Common myeloid progenitor, CD34-positive (primary cell): Measurements from ENCODE around the gene TAB2.

Experiments
- CTCF ChIA-PET: fragments of 350-600 bp; sonication (Branson Sonifier 250); formaldehyde crosslinking; loops from one replicate; lab custom pipeline; 2021; ENCODE audit warnings: antibody characterized with exemption; lab: Charles Lee
- POLR2A ChIA-PET: fragments of 350-600 bp; sonication (Branson Sonifier 250); formaldehyde crosslinking; loops from one replicate; lab custom pipeline; 2021; ENCODE audit warnings: antibody characterized with exemption; lab: Charles Lee
- DNase-seq, 3 donors: peaks; one replicate each; pipeline versions ENCODE4 v3.0.0 to v3.0.0-alpha.2; 2013
- H3K27ac ChIP-seq, 2 experiments: 1 replicate in 1 of 2; 2 replicates in 1 of 2; pipeline ENCODE4 v1.7.0; 2013; ENCODE audit warnings: inconsistent platforms in 2 of 2, low read length in 2 of 2, mild to moderate bottlenecking in 2 of 2, low read depth in 1 of 2, moderate library complexity in 1 of 2; ENCODE audit not compliant: severe bottlenecking in 2 of 2, insufficient read depth in 1 of 2, poor library complexity in 1 of 2
- H3K27me3 ChIP-seq, 5 experiments: replicated peaks in 2 of 5; 1 replicate in 3 of 5; 2 replicates in 2 of 5; pipeline versions ENCODE4 v1.6.1 to v1.7.0; 2013; ENCODE audit warnings: low read length in 4 of 5, mild to moderate bottlenecking in 2 of 5, moderate library complexity in 2 of 5, inconsistent platforms in 1 of 5; ENCODE audit not compliant: insufficient read depth in 5 of 5, control insufficient read depth in 4 of 5
- H3K36me3 ChIP-seq, 4 experiments: 1 replicate in 2 of 4; 2 replicates in 2 of 4; pipeline versions ENCODE4 v1.6.1 to v1.7.0; 2013; ENCODE audit warnings: low read length in 3 of 4, control low read depth in 1 of 4, mild to moderate bottlenecking in 1 of 4; ENCODE audit not compliant: control insufficient read depth in 4 of 4, insufficient read depth in 4 of 4
- H3K4me1 ChIP-seq, 4 experiments: 1 replicate in 3 of 4; 2 replicates in 1 of 4; pipeline versions ENCODE4 v1.6.1 to v1.7.1; 2013; ENCODE audit warnings: low read length in 3 of 4, mild to moderate bottlenecking in 3 of 4, control low read depth in 1 of 4, inconsistent platforms in 1 of 4, moderate library complexity in 1 of 4; ENCODE audit not compliant: control insufficient read depth in 4 of 4, insufficient read depth in 4 of 4; ENCODE audit errors: control extremely low read depth in 1 of 4
- H3K4me3 ChIP-seq, 7 experiments: 1 replicate in 4 of 7; 2 replicates in 3 of 7; pipeline versions ENCODE4 v1.5.1 to v1.7.0; 2013; ENCODE audit warnings: mild to moderate bottlenecking in 7 of 7, low read length in 6 of 7, moderate library complexity in 6 of 7, inconsistent platforms in 2 of 7, low read depth in 2 of 7, control low read depth in 1 of 7; ENCODE audit not compliant: insufficient read depth in 4 of 7, control insufficient read depth in 1 of 7; ENCODE audit errors: extremely low read depth in 1 of 7
- H3K9me3 ChIP-seq, 5 experiments: 1 replicate in 4 of 5; 2 replicates in 1 of 5; pipeline versions ENCODE4 v1.6.1 to v1.7.1; 2013; ENCODE audit warnings: low read length in 4 of 5, mild to moderate bottlenecking in 2 of 5, inconsistent platforms in 1 of 5, low read depth in 1 of 5, moderate library complexity in 1 of 5; ENCODE audit not compliant: control insufficient read depth in 4 of 5, insufficient read depth in 2 of 5; ENCODE audit errors: control extremely low read depth in 1 of 5
- WGBS: methylation state at CpG from one replicate; pipeline ENCODE4 v1.1.5; 2013; ENCODE audit not compliant: insufficient coverage; 5-methylcytosine and 5-hydroxymethylcytosine counted together

Gene TAB2

GRCh38 chr6:149335924-149336608, 18.6 kb downstream of the TAB2 start:
- H3K4me3 ChIP-seq: no peak overlapping the region
- H3K9me3 ChIP-seq: no peaks in the 10 kb centered on the region
- H3K4me1 ChIP-seq: peaks cover 11 to 79% (median 34%) of the 10 kb centered on the region in 4 experiments
- ChIA-PET POLR2A (no interaction called here), CTCF (interaction anchor here (0.7 kb wide), 1 partner anchor 248 kb away, joined by 3 read pairs; no protein-coding TSS in a partner anchor)
- 75% methylated on average over 3 of the region's 4 CpGs for WGBS
- DNase-seq: peak in 1 of 3 donors; percentile 41
- H3K36me3 ChIP-seq: peaks cover 0 to 3% (median 0%) of the 10 kb centered on the region in 4 experiments
- no peaks in the 10 kb centered on the region for H3K27me3 ChIP-seq
- peak overlapping the region in 1 of 2 experiments; percentile 4 for H3K27ac ChIP-seq

- Histone ChIP-seq H3K36me3 (peaks cover 0 to 3% (median 0%) of the 10 kb centered on the region in 4 experiments), H3K27me3 (no peaks in the 10 kb centered on the region), H3K27ac (peak overlapping the region in 1 of 2 experiments; percentile 4), H3K4me1 (peaks cover 16 to 79% (median 32%) of the 10 kb centered on the region in 4 experiments), H3K4me3 (no peak overlapping the region), H3K9me3 (no peaks in the 10 kb centered on the region)
- CTCF ChIA-PET: interaction anchor here (0.7 kb wide), 1 partner anchor 249 kb away, joined by 3 read pairs; no protein-coding TSS in a partner anchor
- POLR2A ChIA-PET: no interaction called here
- DNase-seq: no peak
These were observed 19.1 kb downstream of the TAB2 start for GRCh38 chr6:149336609-149336928.

- no peak overlapping the region for H3K4me3 ChIP-seq
- 20% methylated on average over 1 of the region's 1 CpG for WGBS
- peaks cover 0 to 3% (median under 1%) of the 10 kb centered on the region in 4 experiments for H3K36me3 ChIP-seq
- CTCF ChIA-PET: interaction anchor here (0.9 to 1.3 kb wide), 3 partner anchors 9 to 94 kb away, joined by 3 to 4 read pairs (median 3); no protein-coding TSS in a partner anchor
- POLR2A ChIA-PET: no interaction called here
- H3K4me1 ChIP-seq: peaks cover 23 to 80% (median 33%) of the 10 kb centered on the region in 4 experiments
- peak overlapping the region in 1 of 2 experiments; percentile 46 for H3K27ac ChIP-seq
- peak in 2 of 3 donors; percentile 38 to 45 for DNase-seq
- no peaks in the 10 kb centered on the region for H3K9me3 ChIP-seq
- H3K27me3 ChIP-seq: no peaks in the 10 kb centered on the region
These were observed 19.8 kb downstream of the TAB2 start for GRCh38 chr6:149337320-149337719.

- POLR2A ChIA-PET: no interaction called here
- no peaks in the 10 kb centered on the region for H3K27me3 ChIP-seq
- peaks cover 0 to 11% (median 6%) of the 10 kb centered on the region in 4 experiments for H3K36me3 ChIP-seq
- CTCF ChIA-PET: interaction anchor here (3.1 kb wide), 1 partner anchor 18 kb away, joined by 11 read pairs; no protein-coding TSS in a partner anchor
- H3K4me1 ChIP-seq: peaks cover 22 to 72% (median 32%) of the 10 kb centered on the region in 4 experiments
- 100% methylated on average over 2 of the region's 4 CpGs for WGBS
- H3K9me3 ChIP-seq: no peaks in the 10 kb centered on the region
- H3K27ac ChIP-seq: no peak overlapping the region
- no peak for DNase-seq
- no peak overlapping the region for H3K4me3 ChIP-seq
These were observed 22.7 kb downstream of the TAB2 start for GRCh38 chr6:149340200-149340599.

GRCh38 chr6:149342525-149342924, 25.0 kb downstream of the TAB2 start:
- Histone ChIP-seq H3K36me3 (peaks cover 0 to 11% (median 9%) of the 10 kb centered on the region in 4 experiments), H3K9me3 (no peaks in the 10 kb centered on the region), H3K27me3 (no peaks in the 10 kb centered on the region), H3K4me3 (no peak overlapping the region), H3K27ac (no peak overlapping the region), H3K4me1 (peaks cover 14 to 65% (median 26%) of the 10 kb centered on the region in 4 experiments)
- 57% methylated on average over 1 of the region's 1 CpG for WGBS
- ChIA-PET POLR2A (interaction anchor here (0.6 kb wide), 1 partner anchor 31 kb away, joined by 4 read pairs; no protein-coding TSS in a partner anchor), CTCF (interaction anchor here (0.7 to 1.9 kb wide), 3 partner anchors 29 to 252 kb away, joined by 3 to 4 read pairs (median 3); no protein-coding TSS in a partner anchor)
- DNase-seq: no peak

GRCh38 chr6:149343501-149343900, 26.0 kb downstream of the TAB2 start:
- WGBS: no CpG with 5 or more reads among the region's 1 CpG
- Histone ChIP-seq H3K4me3 (no peak overlapping the region), H3K27me3 (no peaks in the 10 kb centered on the region), H3K36me3 (peaks cover 0 to 11% (median 9%) of the 10 kb centered on the region in 4 experiments), H3K9me3 (no peaks in the 10 kb centered on the region), H3K27ac (no peak overlapping the region), H3K4me1 (peaks cover 14 to 57% (median 25%) of the 10 kb centered on the region in 4 experiments)
- ChIA-PET CTCF (interaction anchor here (1.9 kb wide), 1 partner anchor 28 kb away, joined by 4 read pairs; no protein-coding TSS in a partner anchor), POLR2A (no interaction called here)
- DNase-seq: no peak

GRCh38 chr6:149346078-149346477, 28.6 kb downstream of the TAB2 start:
- H3K27ac ChIP-seq: no peak overlapping the region
- POLR2A ChIA-PET: interaction anchor here (0.7 to 0.8 kb wide), 2 partner anchors 24 to 29 kb away, joined by 3 read pairs; partner anchors contain the start of gene TAB2
- peaks cover 17 to 58% (median 26%) of the 10 kb centered on the region in 4 experiments for H3K4me1 ChIP-seq
- DNase-seq: no peak
- H3K9me3 ChIP-seq: no peaks in the 10 kb centered on the region
- no peaks in the 10 kb centered on the region for H3K27me3 ChIP-seq
- CTCF ChIA-PET: interaction anchor here (0.8 to 2.4 kb wide), 3 partner anchors 8 to 22 kb away, joined by 4 to 10 read pairs (median 4); no protein-coding TSS in a partner anchor
- H3K36me3 ChIP-seq: peaks cover 0 to 10% (median 8%) of the 10 kb centered on the region in 4 experiments
- no CpG with 5 or more reads among the region's 3 CpGs for WGBS
- no peak overlapping the region for H3K4me3 ChIP-seq
